GM19397 (cell line): ENCODE data around the gene MIPOL1.
"Not testable (repeated sequence)": the region's sequence is repeated elsewhere in the genome, so short reads cannot be mapped to it uniquely, and the experiment has no call there.

ENCODE experiments used
- ATAC-seq: cut with Tn5 transposase; IDR thresholded peaks from one replicate; pipeline ENCODE4 v1.9.1; 2021; ENCODE audit warnings: mild to moderate bottlenecking, moderate library complexity; ENCODE audit not compliant: unreplicated experiment

Gene MIPOL1

GRCh38 chr14:37278636-37279538 lies 81.2 kb downstream of the MIPOL1 start:
- no peak for ATAC-seq

DNA sequence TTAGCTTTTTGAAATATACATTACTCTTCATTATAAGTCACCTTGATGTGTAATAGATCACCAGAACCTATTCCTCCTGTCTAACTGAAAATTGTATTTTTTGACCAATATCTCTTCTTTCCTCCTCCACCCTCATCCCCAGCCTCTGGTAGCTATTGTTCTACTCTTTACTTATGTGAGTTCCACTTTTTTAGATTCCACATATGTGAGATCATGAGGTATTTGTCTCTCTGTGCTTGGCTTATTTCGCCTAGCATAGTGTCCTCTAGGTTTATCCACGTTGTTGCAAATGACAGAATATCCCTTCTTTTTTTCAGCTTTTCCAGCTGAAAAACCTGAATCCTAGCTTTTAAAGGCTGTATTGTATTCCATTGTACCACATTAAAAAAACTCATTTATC lies 82.1 kb downstream of the MIPOL1 start:
- no peak for ATAC-seq

GRCh38 chr14:37284760-37285159 lies 87.0 kb downstream of the MIPOL1 start:
- ATAC-seq: no peak

DNA sequence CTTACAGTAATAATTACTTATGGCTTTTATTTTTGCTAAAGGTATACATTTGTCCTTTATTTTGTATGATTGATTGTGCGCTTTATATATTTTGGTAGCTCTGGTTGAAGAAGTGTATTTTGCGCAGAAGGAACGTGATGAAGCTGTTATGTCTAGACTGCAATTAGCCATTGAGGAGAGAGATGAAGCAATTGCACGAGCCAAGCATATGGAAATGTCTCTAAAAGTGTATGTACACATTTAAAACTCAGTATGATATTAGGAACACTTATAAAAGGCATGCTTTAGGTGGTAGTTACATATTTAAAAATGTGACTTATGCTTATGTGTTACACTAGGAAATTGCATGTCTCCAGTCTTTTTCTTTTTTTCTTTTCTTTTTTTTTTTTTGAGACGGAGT lies 87.5 kb downstream of the MIPOL1 start:
- no peak for ATAC-seq

- ATAC-seq: no peak
These were observed 92.0 kb downstream of the MIPOL1 start for GRCh38 chr14:37289688-37290087.

- not testable (repeated sequence) for ATAC-seq
These were observed 97.5 kb downstream of the MIPOL1 start for GRCh38 chr14:37295262-37295661.

- no peak for ATAC-seq
These were observed 113.5 kb downstream of the MIPOL1 start for GRCh38 chr14:37311252-37311651.

- ATAC-seq: no peak
These were observed 121.2 kb downstream of the MIPOL1 start for GRCh38 chr14:37318938-37319337.

DNA sequence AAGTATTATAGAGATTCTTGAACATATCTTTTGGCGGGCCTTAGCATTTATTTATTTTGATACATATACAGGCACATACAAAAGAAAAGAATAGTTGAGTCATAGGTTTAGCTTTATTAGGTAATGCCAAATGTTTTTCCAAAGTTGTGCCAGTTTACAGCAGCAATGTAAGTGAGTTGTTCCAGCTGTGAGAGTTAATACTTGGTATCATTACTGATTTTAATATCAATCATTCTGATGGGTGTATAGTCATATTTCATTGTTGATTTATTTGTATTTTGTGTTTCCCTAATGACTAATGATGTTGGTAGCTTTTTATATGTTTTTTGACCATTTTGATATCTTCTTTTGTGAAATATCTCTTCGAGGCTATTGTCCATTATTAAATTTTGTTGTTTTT lies 122.4 kb downstream of the MIPOL1 start:
- no peak for ATAC-seq

DNA sequence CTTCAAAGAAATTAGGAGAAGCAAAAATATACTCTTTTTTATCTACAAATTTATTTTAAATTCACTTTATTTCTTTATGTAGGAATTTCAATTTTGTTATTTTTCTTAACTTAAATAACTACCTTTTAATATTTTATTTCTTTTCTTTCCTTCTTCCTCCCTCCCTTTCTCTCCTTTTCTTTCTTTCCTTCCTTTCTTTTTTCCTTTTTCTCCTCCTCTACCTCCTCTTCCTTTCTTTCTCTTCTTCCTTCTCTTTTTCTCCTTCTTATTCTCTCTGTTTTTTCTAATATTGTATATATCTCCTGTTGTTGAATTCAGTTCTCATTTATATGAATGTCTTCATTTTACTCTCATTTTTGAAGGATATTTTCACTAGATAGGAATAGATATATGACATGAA lies 127.6 kb downstream of the MIPOL1 start:
- ATAC-seq: no peak

- ATAC-seq: no peak
These were observed 128.7 kb downstream of the MIPOL1 start for GRCh38 chr14:37326434-37326833.

DNA sequence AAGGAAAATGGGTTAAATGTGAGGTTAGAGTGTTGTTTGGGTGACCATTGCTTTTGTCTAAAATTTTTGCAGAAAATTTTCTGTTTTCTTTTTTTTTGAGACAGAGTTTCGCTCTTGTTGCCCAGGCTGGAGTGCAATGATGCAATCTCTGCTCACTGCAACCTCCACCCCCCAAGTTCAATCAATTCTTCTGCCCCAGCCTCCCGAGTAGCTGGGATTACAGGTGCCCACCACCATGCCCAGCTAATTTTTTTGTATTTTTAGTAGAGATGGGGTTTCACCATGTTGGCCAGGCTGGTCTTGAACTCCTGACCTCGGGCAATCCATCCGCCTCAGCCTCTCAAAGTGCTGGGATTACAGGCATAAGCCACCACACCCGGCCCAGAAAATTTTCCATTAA lies 130.2 kb downstream of the MIPOL1 start:
- ATAC-seq: not testable (repeated sequence)

- ATAC-seq: no peak
These were observed 130.9 kb downstream of the MIPOL1 start for GRCh38 chr14:37328673-37329072.

DNA sequence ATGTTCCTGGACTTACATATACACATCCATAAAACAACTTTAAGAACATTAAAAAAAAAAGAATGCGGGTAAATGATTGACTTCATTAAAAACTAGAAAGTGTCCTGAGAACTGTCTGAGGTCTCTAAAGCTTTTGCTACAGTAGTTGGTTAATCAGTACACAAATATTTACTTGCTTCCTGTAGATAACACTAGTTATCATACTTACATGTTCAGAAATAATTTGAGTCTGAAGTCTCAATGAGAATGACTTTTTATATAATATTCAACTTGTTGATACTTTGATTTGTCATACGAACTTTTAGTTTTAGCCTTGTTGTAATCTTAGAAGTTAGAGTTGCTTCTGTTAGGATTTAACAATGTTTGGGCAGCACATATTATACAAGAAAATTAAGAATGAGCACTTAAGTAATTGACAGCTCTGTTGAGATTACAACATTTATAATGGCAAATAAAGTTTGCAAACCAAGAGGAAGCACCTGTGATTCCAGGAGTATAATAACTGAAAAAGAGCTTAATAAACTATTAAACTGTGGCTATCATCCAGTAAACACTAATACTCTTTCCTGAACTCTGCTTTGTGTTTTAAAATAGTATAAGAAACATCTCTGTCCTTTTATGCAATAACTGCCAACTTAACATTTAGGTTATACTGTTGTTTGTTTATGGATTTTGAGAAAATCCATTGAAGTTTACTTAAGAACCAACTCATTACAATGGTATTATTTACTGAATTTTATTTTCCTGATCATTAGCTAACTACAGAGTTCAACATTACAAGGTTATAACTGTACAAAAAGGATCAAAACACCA lies 131.7 kb downstream of the MIPOL1 start:
- ATAC-seq: no peak

DNA sequence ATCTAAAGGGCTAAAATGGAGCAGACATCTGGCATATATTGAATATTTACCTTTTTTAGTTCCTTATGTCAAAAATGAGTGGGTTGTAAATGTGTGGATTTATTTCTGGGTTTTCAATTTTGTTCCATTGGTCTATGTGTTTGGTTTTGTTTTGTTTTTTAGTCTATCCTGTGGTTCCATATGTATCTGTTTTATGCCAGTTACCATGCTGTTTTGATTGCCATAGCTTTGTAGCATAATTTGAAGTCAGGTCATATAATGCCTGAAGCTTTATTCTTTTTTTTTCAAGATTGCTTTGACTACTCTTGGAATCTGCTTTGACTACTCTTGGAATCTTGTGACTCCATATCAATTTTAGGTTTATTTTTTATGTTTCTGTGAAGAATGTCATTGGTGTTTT lies 133.2 kb downstream of the MIPOL1 start:
- no peak for ATAC-seq

GRCh38 chr14:37340353-37340752 lies 142.6 kb downstream of the MIPOL1 start:
- no peak for ATAC-seq

DNA sequence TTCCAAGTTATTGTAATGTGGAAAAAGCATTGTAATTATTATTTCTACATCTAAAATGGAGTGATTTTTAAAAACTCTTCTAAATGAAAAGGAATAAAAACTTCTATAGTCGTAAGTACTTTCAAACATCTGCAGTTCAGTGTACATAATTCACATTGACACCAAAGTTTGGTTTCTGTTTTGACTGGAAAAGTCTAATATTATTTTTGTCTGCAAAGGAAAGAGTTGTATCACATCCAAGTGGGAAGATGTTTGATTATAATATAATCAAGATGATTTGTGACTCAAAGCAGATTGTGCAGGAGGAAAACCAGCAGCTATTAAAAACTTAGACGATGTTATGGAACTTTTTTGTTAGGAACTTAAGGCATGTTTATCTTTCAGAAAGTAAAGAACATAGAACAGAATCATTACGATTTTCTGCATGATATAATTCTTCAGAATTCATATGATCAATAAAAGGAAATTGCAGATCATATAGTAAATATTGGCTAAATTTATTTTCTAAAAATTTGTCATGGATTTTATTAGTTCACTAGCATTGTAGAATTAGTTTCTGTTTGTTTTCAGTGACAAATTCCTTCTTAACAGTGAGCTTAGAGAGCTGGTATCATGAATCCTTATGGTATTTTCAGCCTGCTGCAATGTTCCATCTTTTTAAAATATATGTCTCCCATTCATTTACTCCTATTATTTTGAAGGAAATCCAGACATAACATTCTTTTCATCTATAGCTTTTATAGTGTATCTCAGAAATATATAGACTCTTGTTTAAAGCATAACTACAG lies 145.8 kb downstream of the MIPOL1 start:
- ATAC-seq: no peak

DNA sequence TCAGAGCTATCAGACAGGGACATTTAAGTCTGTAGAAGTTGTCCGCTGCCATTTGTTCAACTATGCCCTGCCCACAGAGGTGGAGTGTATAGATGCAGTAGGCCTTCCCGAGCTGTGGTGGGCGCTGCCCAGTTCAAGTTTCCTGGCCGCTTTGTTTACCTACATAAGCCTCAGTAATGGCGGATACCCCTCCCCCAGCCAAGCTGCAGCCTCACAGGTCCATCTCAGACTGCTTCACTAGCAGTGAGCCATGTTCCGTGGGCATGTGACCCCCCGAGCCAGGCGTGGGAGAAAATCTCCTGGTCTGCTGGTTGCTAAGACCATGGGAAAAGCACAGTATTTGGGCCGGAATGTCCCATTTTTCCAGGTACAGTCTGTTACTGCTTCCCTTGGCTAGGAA lies 165.9 kb downstream of the MIPOL1 start:
- ATAC-seq: no peak

DNA sequence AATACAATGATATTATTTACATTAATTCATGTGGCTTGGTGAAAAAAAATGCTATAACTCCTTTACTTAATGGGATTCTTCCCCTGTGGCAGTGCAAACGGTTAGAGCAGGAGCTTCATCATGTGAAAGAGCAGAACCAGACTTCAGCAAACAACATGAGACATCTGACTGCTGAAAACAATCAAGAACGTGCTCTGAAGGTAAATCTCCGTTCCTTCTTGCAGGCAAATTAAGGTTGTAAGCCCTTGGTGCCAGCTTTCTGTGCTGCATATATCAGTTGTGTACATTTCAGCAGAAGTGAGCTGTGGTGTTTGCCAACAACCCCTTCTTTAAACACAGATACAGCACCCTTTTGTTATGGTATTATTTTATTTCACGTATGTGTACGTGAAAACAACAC lies 171.7 kb downstream of the MIPOL1 start:
- ATAC-seq: no peak

DNA sequence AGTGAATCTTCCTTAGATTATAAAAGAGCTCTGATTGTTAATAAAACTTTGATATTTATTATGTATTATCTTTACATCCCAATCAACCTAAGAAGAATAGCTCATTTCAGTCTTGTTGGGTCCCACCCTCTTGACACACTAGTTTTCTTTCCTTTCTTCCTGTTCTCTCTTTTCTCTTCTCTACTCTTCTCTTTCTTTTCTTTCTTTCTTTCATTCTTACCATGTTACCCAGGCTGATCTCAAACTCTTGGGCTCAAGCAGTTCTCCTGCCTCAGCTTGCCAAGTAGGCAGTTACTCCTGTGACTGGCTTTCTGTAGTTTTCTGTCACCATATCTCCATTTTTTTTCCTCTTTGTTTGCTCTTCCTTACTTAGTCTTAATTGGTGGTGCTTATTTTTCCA lies 177.8 kb downstream of the MIPOL1 start:
- no peak for ATAC-seq

DNA sequence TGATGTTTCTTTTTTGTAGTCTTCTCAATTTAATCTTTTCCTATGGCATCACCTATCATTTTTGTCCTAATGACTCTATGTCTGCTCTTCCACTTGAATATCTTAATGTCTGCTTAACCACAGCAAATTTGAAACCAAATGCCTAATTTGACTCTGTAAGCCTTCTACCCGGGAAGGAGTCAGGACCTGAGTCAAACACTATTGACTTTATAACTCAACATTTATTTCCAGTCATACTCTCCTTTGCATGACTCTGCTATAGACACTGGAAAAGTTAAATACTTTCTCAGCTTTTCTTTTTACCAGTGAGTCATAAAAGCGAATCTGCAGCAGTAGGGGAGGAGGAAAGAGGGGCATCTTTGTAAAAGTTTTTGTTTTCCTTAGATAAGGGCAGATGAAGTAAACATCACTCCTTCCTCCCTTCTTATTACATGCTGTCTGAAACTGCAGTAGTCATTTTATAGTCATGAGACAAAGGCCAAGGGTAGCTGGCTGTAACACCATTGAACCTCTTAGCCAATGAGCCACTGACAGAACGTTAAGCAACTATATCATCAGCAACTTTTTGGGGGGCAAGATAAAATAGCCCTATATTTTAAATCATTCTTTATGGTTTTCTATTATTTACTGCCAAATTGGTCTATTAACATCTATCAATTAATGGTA lies 179.3 kb downstream of the MIPOL1 start:
- no peak for ATAC-seq
